Measurements from ENCODE around the gene HDAC4.

The HDAC4 gene

GRCh38 chr2:239365782-239366435 lies 34.9 kb downstream of the HDAC4 start:
- DNase-seq: no peak

- DNase-seq: no peak
Measured at GRCh38 chr2:239365071-239365781, 35.6 kb downstream of the HDAC4 start.

GRCh38 chr2:239363946-239364637 lies 36.7 kb downstream of the HDAC4 start:
- no peak for DNase-seq

- no peak for DNase-seq
Measured at GRCh38 chr2:239362507-239362906, 38.3 kb downstream of the HDAC4 start.

- no peak for DNase-seq
Measured at GRCh38 chr2:239361311-239361642, 39.5 kb downstream of the HDAC4 start.

GRCh38 chr2:239360421-239361310 lies 40.2 kb downstream of the HDAC4 start:
- DNase-seq: no peak

- no peak for DNase-seq
Measured at GRCh38 chr2:239360008-239360407, 40.8 kb downstream of the HDAC4 start.

- no peak for DNase-seq
Measured at GRCh38 chr2:239359196-239359912, 41.5 kb downstream of the HDAC4 start.

GRCh38 chr2:239358062-239358754 lies 42.6 kb downstream of the HDAC4 start:
- DNase-seq: no peak

- no peak for DNase-seq
Measured at GRCh38 chr2:239355724-239356123, 45.1 kb downstream of the HDAC4 start.

- DNase-seq: no peak
Measured at GRCh38 chr2:239355139-239355538, 45.7 kb downstream of the HDAC4 start.

GRCh38 chr2:239354791-239355136 lies 46.1 kb downstream of the HDAC4 start:
- DNase-seq: no peak

GRCh38 chr2:239354132-239354790 lies 46.6 kb downstream of the HDAC4 start:
- DNase-seq: no peak

GRCh38 chr2:239353692-239354091 lies 47.1 kb downstream of the HDAC4 start:
- DNase-seq: no peak

GRCh38 chr2:239351687-239352086 lies 49.1 kb downstream of the HDAC4 start:
- no peak for DNase-seq

- DNase-seq: no peak
Measured at GRCh38 chr2:239349453-239350135, 51.2 kb downstream of the HDAC4 start.

- no peak for DNase-seq
Measured at GRCh38 chr2:239348563-239349452, 52.0 kb downstream of the HDAC4 start.

- no peak for DNase-seq
Measured at GRCh38 chr2:239346676-239347075, 54.1 kb downstream of the HDAC4 start.

- DNase-seq: no peak
Measured at GRCh38 chr2:239345251-239345650, 55.6 kb downstream of the HDAC4 start.

GRCh38 chr2:239344857-239345216 lies 56.0 kb downstream of the HDAC4 start:
- DNase-seq: peak; percentile 73

All from DMS79 treated with DMSO at 0.1 percent for 48 hours (cell line).